H1 (cell line): ENCODE results near the gene SV2C. TPM values are rescaled to one million over a fixed set of nuclear protein-coding genes. Genes with fewer than 3 reads are reported as not detected.

Experiments
- CHD7 ChIP-seq: fragments of 300-600 bp; sonication (generic); IDR thresholded peaks from 2 replicates; pipeline ENCODE4 v1.7.1; 2012; ENCODE audit warnings: low read length, moderate library complexity, mild to moderate bottlenecking, inconsistent platforms; ENCODE audit not compliant: insufficient replicate concordance
- GABPA ChIP-seq: IDR thresholded peaks from 2 replicates; pipeline ENCODE4 v1.6.1; 2011; ENCODE audit warnings: mild to moderate bottlenecking, low read length, moderate library complexity, borderline replicate concordance; ENCODE audit not compliant: insufficient read depth
- KDM5A ChIP-seq: fragments of 200-600 bp; IDR thresholded peaks from 2 replicates; pipeline ENCODE4 v1.7.1; 2012; ENCODE audit warnings: mild to moderate bottlenecking, low read length, inconsistent platforms, mixed read lengths
- NRF1 ChIP-seq: IDR thresholded peaks from 2 replicates; pipeline ENCODE4 v1.6.1; 2011; ENCODE audit warnings: mild to moderate bottlenecking, low read depth, low read length, improper control_type of control experiment
- PHF8 ChIP-seq: fragments of 200-600 bp; sonication (generic); conservative IDR thresholded peaks from 2 replicates; pipeline ENCODE4 v1.7.1; 2012; ENCODE audit warnings: low read depth, mild to moderate bottlenecking, inconsistent platforms, low read length, moderate library complexity
- polyA plus RNA-seq, 7 experiments: library from polyadenylated mRNA; depleted of rRNA in 3 of 7; stranded (reverse) in 5 of 7; unstranded in 2 of 7; fragments of >200 nt in 5 of 7; fragments of 200-250 nt in 2 of 7; gene quantifications; 1 replicate in 5 of 7; 2 replicates in 1 of 7; 4 replicates in 1 of 7; pipeline versions ENCODE4 v1.2.1 to v1.2.3, GENCODE V29; 2011 to 2013; ENCODE audit warnings: missing spikeins in 2 of 7, mixed read lengths in 2 of 7
- total RNA-seq: library from RNA; stranded (reverse); fragmentation: NEBNext Ultra II Directional; extraction: Animal tissue kit (Norgen Biotek cat#: 25700); gene quantifications from 2 replicates; pipeline ENCODE4 v1.2.1, GENCODE V29; 2021

The SV2C gene
- total and polyA plus RNA-seq, 2 of the 8 experiments (the other 6 are each of a cell fraction or from before 2014, with no cell fraction given) = 0.08 to 0.24 TPM

- TF ChIP-seq CHD7 (no peak), KDM5A (no peak), GABPA (no peak), PHF8 (no peak), NRF1 (no peak)
Measured at GRCh38 chr5:76062502-76063041, 20.6 kb upstream of the SV2C start (continued).
